Smooth muscle cell (in vitro differentiated cells): ENCODE data around the gene COQ4. TPM values are rescaled to one million over a fixed set of nuclear protein-coding genes. Genes with fewer than 3 reads are reported as not detected.

ENCODE experiments used
- DNase-seq: peaks from one replicate; lab custom pipeline; 2025; ENCODE audit not compliant: unreplicated experiment; lab: John Stamatoyannopoulos, UW
- H2AFZ ChIP-seq: fragments of 200-600 bp; sonication (generic); 2 replicates; pipeline ENCODE4 v1.6.0; 2016; ENCODE audit warnings: antibody characterized with exemption, low read depth, mild to moderate bottlenecking
- H3F3A ChIP-seq: fragments of 200-600 bp; sonication (generic); 2 replicates; pipeline ENCODE4 v1.6.0; 2017; ENCODE audit warnings: antibody characterized with exemption, low read depth
- H3K27ac ChIP-seq: fragments of 200-600 bp; sonication (generic); 2 replicates; pipeline ENCODE4 v1.5.1; 2016; ENCODE audit warnings: low read depth, mild to moderate bottlenecking
- H3K27me3 ChIP-seq: fragments of 200-600 bp; sonication (generic); 2 replicates; pipeline ENCODE4 v1.6.1; 2016; ENCODE audit warnings: low read depth, mild to moderate bottlenecking
- H3K36me3 ChIP-seq: fragments of 200-600 bp; sonication (generic); 2 replicates; pipeline ENCODE4 v1.5.1; 2016; ENCODE audit warnings: low read depth
- H3K4me1 ChIP-seq: fragments of 200-600 bp; sonication (generic); 2 replicates; pipeline ENCODE4 v1.5.1; 2016; ENCODE audit warnings: low read depth
- H3K4me2 ChIP-seq: fragments of 200-600 bp; sonication (generic); 2 replicates; pipeline ENCODE4 v1.6.0; 2016; ENCODE audit warnings: mild to moderate bottlenecking
- H3K4me3 ChIP-seq: fragments of 200-600 bp; sonication (generic); 2 replicates; pipeline ENCODE4 v1.5.1; 2016; ENCODE audit warnings: mild to moderate bottlenecking
- H3K79me2 ChIP-seq: fragments of 200-600 bp; sonication (generic); 2 replicates; pipeline ENCODE4 v1.6.0; 2016; ENCODE audit warnings: low read depth, mild to moderate bottlenecking
- H3K9ac ChIP-seq: fragments of 200-600 bp; sonication (generic); 2 replicates; pipeline ENCODE4 v1.6.0; 2016; ENCODE audit warnings: low read depth
- H3K9me3 ChIP-seq: fragments of 200-600 bp; sonication (generic); replicated peaks from 2 replicates; pipeline ENCODE4 v1.5.1; 2016; ENCODE audit warnings: low read depth
- H4K20me1 ChIP-seq: fragments of 200-600 bp; sonication (generic); 2 replicates; pipeline ENCODE4 v1.6.0; 2016; ENCODE audit warnings: low read depth
- CTCF ChIP-seq: fragments of 200-600 bp; sonication (generic); IDR thresholded peaks from 2 replicates; pipeline ENCODE4 v1.5.1; 2017; ENCODE audit warnings: borderline replicate concordance, mild to moderate bottlenecking, antibody characterized with exemption; ENCODE audit not compliant: insufficient read depth, poor library complexity, severe bottlenecking
- WGBS: methylation state at CpG from one replicate; pipeline ENCODE4 v1.1.7; 2016; ENCODE audit warnings: low lambda C conversion rate; 5-methylcytosine and 5-hydroxymethylcytosine counted together
- polyA plus RNA-seq: library from polyadenylated mRNA; unstranded; fragments of >200 nt; fragmentation: Nextera tagmentation; extraction: Ambion mirVana; gene quantifications from 2 replicates; pipeline ENCODE4 v1.2.1, GENCODE V29; 2016
- total RNA-seq: library from RNA; depleted of rRNA; stranded (reverse); fragments of >200 nt; gene quantifications from 2 replicates; pipeline ENCODE4 v1.2.3, GENCODE V29; 2014

The COQ4 gene
- total and polyA plus RNA-seq, 2 experiments from 2014 or later, result 16.7 to 37.5 TPM

- H3K27me3 ChIP-seq, result no peaks in the 10 kb centered on the region
- H3K4me3 ChIP-seq, result no peak overlapping the region
- no peak overlapping the region for H3K4me2 ChIP-seq
- H2AFZ ChIP-seq, result no peak overlapping the region
- H3K9ac ChIP-seq, result no peak overlapping the region
- H3K27ac ChIP-seq, result no peak overlapping the region
- 98% methylated on average over 13 of the region's 13 CpGs for WGBS
- no peaks in the 10 kb centered on the region for H4K20me1 ChIP-seq
- no peak for DNase-seq
- H3K9me3 ChIP-seq, result no peaks in the 10 kb centered on the region
- no peak for TF ChIP-seq CTCF
- no peaks in the 10 kb centered on the region for H3K36me3 ChIP-seq
- peaks cover 13% of the 10 kb centered on the region for H3K4me1 ChIP-seq
- H3F3A ChIP-seq, result no peaks in the 10 kb centered on the region
- H3K79me2 ChIP-seq, result peaks cover 22% of the 10 kb centered on the region
These were observed 3.0 kb downstream of the COQ4 start for GRCh38 chr9:128325629-128326028.

GRCh38 chr9:128333451-128333869 is 10.8 kb downstream of the COQ4 start:
- 94% methylated on average over 11 of the region's 11 CpGs for WGBS
- H3K4me2 ChIP-seq, result no peak overlapping the region

GRCh38 chr9:128335161-128335560 is 12.5 kb downstream of the COQ4 start:
- no peak overlapping the region for H3K4me3 ChIP-seq
- no peaks in the 10 kb centered on the region for H3K79me2 ChIP-seq
- TF ChIP-seq CTCF, result no peak
- H3K27ac ChIP-seq, result no peak overlapping the region
- H2AFZ ChIP-seq, result no peak overlapping the region
- H3K4me1 ChIP-seq, result no peaks in the 10 kb centered on the region
- H3K9ac ChIP-seq, result no peak overlapping the region
- H3K27me3 ChIP-seq, result no peaks in the 10 kb centered on the region
- H3K36me3 ChIP-seq, result no peaks in the 10 kb centered on the region
- H3K9me3 ChIP-seq, result no peaks in the 10 kb centered on the region
- H4K20me1 ChIP-seq, result no peaks in the 10 kb centered on the region
- 90% methylated on average over 7 of the region's 7 CpGs for WGBS
- no peaks in the 10 kb centered on the region for H3F3A ChIP-seq
- no peak overlapping the region for H3K4me2 ChIP-seq
- DNase-seq, result no peak

More at GRCh38 chr9:128333451-128333869, 10.8 kb downstream of the COQ4 start:
- H2AFZ ChIP-seq, result no peak overlapping the region
- no peaks in the 10 kb centered on the region for H3K36me3 ChIP-seq
- no peak overlapping the region for H3K4me3 ChIP-seq
- H3K4me1 ChIP-seq, result no peaks in the 10 kb centered on the region
- no peak for TF ChIP-seq CTCF
- H3K27ac ChIP-seq, result no peak overlapping the region
- no peaks in the 10 kb centered on the region for H3K27me3 ChIP-seq
- DNase-seq, result no peak
- no peaks in the 10 kb centered on the region for H4K20me1 ChIP-seq
- H3K9me3 ChIP-seq, result no peaks in the 10 kb centered on the region
- H3F3A ChIP-seq, result no peaks in the 10 kb centered on the region
- no peak overlapping the region for H3K9ac ChIP-seq
- no peaks in the 10 kb centered on the region for H3K79me2 ChIP-seq

- Histone ChIP-seq H3K9ac (no peak overlapping the region), H3K4me1 (no peaks in the 10 kb centered on the region), H3F3A (no peaks in the 10 kb centered on the region), H3K36me3 (no peaks in the 10 kb centered on the region), H3K4me2 (no peak overlapping the region), H3K9me3 (no peaks in the 10 kb centered on the region), H3K79me2 (no peaks in the 10 kb centered on the region), H3K27me3 (no peaks in the 10 kb centered on the region), H2AFZ (no peak overlapping the region), H3K27ac (no peak overlapping the region), H4K20me1 (no peaks in the 10 kb centered on the region), H3K4me3 (no peak overlapping the region)
- WGBS, result 93% methylated on average over 2 of the region's 2 CpGs
- no peak for DNase-seq
- TF ChIP-seq CTCF, result no peak
These were observed 13.3 kb downstream of the COQ4 start for GRCh38 chr9:128335914-128336313.
